AML-193 (cell line): Measurements from ENCODE around the gene ASB10.

ENCODE experiments used
- DNase-seq, 2 experiments: peaks; one replicate each; lab custom pipeline; 2025; lab: John Stamatoyannopoulos, UW

The ASB10 gene

GRCh38 chr7:151186640-151187408, at the start of gene ASB10:
ASB10 (minus strand) TSS chr7:151187250; CDS start chr7:151187130, 120 bp downstream.
- no peak for DNase-seq

GRCh38 chr7:151236406-151236805, 49.4 kb upstream of the ASB10 start:
- DNase-seq = no peak

- no peak for DNase-seq
Observed at GRCh38 chr7:151235091-151235787, 48.2 kb upstream of the ASB10 start.

- no peak for DNase-seq
Observed at GRCh38 chr7:151233804-151234203, 46.8 kb upstream of the ASB10 start.

- DNase-seq = peak; percentile 51 to 57
Observed at GRCh38 chr7:151232917-151233701, 46.1 kb upstream of the ASB10 start.

GRCh38 chr7:151232091-151232916, 45.3 kb upstream of the ASB10 start, which contains the start of gene CHPF2:
CHPF2 (plus strand) TSS chr7:151232483; CDS start chr7:151234012, 1,529 bp downstream.
- peak; percentile 81 to 83 for DNase-seq

GRCh38 chr7:151231080-151231479, 44.0 kb upstream of the ASB10 start:
- no peak for DNase-seq

- no peak for DNase-seq
Observed at GRCh38 chr7:151229249-151229648, 42.2 kb upstream of the ASB10 start.

- no peak for DNase-seq
Observed at GRCh38 chr7:151228024-151228866, 41.2 kb upstream of the ASB10 start.

- peak; percentile 88 to 89 for DNase-seq
Observed at GRCh38 chr7:151226875-151227782, 40.1 kb upstream of the ASB10 start, which contains the start of gene ABCF2. ABCF2 (minus strand) TSS chr7:151227205; CDS start chr7:151226458, 747 bp downstream.

- DNase-seq = no peak
Observed at GRCh38 chr7:151226560-151226874, 39.5 kb upstream of the ASB10 start.

GRCh38 chr7:151225948-151226510, 39.0 kb upstream of the ASB10 start:
- DNase-seq = peak; percentile 31 to 32

GRCh38 chr7:151223728-151224127, 36.7 kb upstream of the ASB10 start:
- no peak for DNase-seq

GRCh38 chr7:151218170-151218569, 31.1 kb upstream of the ASB10 start:
- no peak for DNase-seq

- no peak for DNase-seq
Observed at GRCh38 chr7:151215396-151215795, 28.3 kb upstream of the ASB10 start.

- DNase-seq = no peak
Observed at GRCh38 chr7:151213826-151214225, 26.8 kb upstream of the ASB10 start.

GRCh38 chr7:151212626-151213025, 25.6 kb upstream of the ASB10 start:
- no peak for DNase-seq

- no peak for DNase-seq
Observed at GRCh38 chr7:151211155-151211772, 24.2 kb upstream of the ASB10 start.
